Ammon's horn (tissue), 1 donor: Measurements from ENCODE around the gene ISM1.
A peak's percentile ranks its signal among the peaks of the same experiment; 100 is the strongest.

ENCODE experiments used
- DNase-seq: peaks from one replicate; pipeline ENCODE4 v3.0.0-alpha.2; 2016; ENCODE audit warnings: low spot score

ISM1 gene

DNA sequence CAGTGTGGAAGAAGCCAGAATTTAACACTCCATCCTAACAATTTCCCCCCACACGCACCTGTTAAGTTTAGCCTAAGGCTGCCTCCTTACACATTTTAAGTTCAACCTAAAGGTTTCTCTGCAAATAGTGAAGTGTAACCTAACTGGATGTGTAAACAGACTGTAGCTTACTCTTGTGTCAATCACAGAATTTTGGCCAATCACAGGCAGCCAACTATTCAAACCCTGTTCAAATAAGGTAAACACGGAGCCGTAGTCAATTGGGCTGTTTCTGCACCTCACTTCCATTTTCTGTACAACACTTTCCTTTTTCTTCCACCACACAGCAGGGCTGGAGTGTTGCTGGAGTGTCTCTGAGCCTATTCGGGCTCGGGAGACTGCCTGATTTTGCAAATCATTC lies 92.1 kb downstream of the ISM1 start:
- DNase-seq, result no peak

DNA sequence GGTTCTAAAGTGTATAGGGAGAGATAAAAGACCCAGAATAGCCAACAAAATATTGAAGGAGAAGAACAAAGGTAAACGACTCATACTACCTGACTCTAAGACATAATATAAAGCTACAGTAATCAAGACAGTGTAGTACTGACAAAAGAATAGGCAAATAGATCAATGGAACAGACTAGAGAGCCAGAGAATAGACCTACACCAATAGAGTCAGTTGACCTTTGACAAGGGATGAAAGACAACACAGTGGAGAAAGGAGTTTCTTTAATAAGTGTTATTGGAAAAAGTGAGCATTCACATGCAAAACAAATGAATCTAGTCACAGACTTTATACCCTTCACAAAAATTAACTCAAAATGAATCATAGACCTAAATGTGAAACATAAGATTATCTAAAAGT lies 96.4 kb downstream of the ISM1 start:
- no peak for DNase-seq

DNA sequence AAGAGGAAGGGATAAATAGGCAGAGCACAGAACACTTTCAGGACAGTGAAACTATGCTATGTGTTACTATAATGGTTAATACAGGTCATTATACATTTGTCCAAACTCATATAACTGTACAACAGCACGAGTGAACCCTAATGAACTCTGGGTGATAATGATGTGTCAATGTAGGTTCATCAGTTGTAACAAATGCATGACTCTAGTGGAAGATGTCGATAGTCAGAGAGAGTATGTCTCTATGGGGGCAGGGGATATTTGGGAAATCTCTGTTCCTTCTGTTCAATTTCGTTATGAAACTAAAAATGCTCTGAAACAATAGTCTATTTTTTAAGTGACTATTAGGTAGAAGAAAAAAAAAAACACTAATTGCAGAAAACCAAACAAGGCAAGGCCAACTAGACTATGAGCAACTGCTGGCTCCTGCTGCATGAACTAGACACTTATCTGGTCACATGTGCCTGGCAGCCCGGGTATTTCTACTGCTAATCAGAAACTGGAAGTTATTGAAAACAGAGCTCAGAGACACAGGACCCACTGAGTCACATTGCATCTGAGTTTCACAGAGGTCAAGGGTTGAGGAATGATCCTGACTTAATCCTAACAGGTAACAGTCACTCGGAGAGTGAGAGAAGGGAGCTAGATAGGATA lies 97.9 kb downstream of the ISM1 start:
- DNase-seq, result no peak

DNA sequence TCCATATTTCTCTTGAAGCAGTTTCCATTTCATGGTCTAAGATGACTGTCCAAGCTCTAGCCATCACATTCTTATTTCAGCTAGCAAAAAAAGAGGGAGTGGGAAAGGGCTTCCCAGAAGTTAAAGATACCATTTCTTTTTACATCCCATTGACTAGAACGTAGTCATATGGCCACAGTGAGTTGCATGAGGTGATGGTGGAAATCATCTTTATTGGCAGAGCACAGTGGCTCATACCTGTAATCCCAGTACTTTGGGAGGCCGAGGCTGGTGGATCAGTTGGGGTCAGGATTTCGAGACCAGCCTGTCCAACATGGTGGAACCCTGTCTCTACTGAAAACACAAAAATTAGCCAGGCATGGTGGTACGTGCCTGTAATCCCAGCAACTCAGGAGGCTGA lies 99.6 kb downstream of the ISM1 start:
- DNase-seq, result no peak

DNA sequence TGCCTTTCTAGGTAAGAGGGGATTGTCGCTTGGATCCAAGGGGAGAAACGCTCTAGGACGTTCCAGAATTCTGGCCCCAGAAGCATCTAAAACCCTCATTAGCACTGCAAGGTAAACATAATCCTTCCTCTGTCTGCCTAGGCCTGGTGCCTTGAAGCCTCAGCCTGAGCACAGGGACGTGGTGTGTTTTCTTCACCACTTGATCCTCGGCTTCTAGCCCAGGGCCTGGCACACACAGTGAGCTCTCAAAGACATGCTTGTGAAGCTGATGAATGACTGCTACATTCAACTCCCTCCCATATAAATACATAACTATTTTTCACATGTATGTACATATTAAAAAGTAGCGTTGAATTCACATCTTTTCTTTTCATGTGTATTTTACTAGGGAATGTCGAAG lies 100.3 kb downstream of the ISM1 start:
- DNase-seq, result no peak

DNA sequence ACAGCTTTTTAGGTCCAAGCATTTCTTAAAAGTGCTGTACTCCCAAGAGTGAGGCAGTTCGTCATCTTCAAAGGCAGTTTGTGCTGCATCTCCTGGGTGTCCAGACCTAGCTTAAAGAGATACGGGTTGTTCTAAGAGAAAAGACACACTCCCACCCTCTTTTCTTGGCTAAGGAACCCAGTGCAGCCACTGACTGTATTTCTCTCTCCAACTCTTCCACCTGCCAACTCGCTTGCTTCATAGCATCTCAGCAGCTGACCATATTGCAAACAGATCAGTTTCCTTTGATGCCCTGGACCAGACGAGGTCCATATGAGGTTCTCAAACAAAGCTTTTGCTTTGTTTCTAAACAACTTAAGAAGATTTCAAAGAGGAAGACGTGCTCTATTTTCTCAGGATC lies 101.1 kb downstream of the ISM1 start:
- no peak for DNase-seq

DNA sequence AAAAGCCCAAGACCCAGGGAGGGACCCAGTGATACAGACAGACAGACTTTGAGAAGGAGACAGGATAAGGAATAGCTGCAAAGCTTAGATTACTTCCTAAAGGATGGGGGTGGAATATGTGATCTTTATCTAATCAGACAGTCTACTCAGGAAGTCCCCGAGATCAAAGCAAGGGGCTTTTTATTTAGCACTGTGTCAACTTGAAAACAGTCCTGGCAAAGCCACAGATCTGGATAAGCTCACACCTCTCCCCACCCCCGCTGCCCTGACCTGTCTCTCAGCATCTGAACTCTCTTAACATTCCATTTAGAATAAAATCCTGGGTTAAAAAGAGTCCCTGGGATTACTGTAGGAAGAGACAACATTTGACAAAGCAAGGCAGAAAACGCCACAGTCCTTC lies 101.5 kb downstream of the ISM1 start:
- DNase-seq, result no peak

DNA sequence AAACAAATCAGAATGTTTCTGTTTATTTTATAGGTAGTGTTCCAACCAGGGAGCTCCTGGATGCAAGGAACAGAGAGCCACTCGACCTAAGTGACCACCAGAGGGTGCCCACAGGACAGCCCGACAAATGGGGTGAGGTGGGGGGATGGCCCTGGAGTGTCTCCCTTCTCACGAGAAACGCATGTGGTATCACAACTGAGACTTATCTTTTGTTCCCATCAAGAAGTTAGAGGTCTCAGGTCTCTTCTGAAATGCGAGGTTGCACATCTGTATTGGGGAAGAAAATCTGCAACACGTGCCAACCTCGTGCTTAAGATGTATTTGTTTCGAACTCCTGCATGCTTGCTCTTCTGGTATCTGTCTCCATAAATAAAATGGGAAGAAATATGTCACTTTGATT lies 104.0 kb downstream of the ISM1 start:
- no peak for DNase-seq

DNA sequence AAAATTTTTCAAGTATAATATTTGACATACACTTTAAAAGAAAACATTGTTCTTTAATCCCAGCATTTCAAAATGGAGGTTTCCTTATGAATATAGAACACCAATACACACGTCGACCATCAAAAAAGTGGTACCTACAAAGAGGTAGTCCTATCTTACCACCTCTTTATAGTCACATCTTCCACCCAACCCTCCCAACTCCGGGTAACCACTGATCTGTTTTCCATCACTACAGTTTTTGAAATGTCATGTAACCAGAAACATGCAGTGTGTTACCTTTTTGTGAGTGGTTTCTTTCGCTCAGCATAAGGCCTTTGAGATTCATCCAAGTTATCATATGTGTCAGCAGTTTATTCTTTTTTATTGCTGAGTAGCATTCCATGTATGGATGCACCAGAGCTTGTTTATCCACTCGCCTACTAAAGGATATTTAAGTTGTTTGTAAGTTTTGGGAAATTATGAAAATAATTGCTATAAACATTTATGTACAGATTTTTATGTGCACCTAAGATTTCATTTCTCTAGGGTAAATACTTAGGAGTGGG lies 104.8 kb downstream of the ISM1 start:
- DNase-seq, result no peak

DNA sequence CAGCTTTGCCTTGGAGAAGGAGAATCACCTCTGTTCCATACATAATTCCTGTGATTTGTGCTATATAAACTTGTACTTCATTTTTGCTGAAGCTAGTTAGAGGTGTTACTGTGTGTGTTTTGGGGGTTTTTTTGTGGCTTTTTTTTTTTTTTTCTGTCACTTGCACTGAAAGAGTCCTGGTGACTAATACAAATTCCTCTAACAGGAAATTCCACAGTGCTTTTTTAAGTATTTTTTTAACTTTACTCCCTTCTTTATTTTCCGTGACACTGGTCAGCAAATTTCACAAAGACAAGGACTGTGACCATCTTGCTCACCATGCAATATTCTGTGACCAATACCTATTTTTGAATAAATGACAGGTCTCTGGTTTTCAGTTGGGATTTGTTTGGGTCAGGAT lies 110.5 kb downstream of the ISM1 start:
- DNase-seq, result no peak

DNA sequence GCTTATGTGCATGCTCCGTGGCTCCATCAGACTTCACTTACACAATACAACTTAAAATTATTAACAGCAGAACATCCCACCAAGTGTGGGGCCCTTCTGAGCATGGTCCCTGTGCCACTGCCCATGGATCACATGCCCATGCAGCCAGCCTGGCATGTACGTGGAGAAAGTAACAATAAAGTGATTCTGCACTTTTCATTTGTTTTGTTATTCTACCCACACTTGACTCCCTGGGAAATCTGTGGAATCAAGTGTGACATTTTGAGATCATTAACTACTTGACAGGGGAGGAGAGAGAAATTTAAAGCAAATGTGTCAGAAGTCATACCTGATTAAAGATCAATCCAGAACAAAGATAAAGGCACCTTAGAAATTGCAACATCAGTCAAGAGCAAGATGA lies 112.0 kb downstream of the ISM1 start:
- no peak for DNase-seq

DNA sequence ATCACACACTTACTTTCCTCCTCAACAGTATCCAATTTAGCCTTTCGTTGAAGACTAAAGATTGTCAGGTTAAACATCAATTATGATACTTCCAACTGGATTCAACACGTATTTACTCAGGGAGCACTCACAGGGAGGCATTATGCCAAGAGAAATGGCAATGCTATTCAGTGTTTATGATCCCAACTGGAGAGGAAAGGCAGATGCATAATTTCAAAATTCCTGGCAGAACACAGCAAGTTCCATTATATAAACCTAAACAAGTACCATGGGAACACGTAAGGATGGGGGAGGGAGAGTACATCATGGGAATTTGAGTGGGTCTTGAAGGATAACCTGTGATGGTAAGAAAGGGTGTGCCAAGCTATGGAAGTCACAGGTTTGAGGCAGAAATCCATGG lies 112.7 kb downstream of the ISM1 start:
- no peak for DNase-seq

DNA sequence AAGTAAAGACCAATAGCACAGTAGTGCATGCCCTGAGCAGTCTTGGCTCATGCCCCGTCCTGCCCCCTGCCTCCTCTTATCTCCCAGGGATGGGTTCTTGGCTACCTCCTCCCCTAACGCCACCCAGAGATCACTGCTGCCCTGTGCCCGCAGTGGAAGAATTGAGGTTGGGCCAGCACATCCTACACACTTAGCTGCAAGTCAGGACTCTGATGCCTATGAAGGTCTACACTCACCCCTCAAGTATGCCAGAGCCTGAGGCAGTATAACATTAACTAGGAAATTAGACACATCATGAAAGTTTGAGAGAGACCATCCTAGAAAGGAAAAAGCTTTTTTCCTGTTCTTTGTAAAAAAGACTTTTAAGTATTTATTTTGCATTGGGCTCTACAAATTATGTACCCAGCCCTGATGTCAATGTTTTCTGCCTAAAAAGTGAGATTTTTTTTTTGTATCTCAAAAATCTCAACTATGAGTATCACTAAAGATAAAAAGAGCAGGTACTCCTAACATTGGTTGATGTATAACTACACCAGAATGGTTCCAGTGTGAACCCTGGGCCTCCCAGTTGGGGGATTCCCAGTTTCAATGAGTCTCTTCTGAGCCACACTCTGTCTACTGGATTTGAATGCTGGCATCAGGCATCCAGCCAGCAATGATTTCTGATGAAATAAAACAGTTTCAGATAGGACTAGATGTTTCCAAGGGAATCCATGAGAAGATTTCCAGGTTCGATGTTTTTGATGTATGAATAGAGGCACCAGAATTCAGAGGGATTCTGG lies 115.4 kb downstream of the ISM1 start:
- DNase-seq, result no peak

DNA sequence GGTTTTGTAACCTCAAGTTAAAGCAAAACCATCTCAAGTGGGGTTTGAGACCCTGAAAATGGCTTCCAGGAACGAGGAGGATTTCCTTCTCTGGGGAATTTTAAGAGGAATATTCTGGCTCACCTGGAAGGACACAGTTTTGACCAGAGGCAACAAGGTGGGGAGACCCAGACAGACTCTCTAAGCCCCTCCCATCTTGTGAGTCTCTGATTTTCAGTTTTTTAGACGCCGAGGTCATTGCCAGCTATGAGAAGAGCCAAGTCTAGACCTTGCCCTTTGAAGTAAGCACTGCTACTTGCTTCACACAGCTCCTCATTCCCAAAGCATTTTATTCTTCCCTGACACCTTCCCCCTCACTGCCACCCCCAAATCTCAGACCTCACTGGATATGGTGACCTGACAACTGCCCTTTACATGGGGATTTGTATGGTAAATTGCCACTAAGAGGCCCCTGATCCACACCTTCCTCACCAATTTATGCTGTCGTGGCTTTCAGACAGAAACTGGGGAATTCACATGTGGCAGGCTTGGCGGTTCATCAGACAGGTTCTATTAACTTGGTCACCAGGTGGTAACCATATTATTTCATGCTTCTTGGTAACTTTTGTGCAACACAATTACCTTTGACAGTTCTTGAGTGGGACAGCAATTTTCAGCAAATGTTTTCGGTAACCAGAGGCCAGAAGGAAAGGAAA lies 116.2 kb downstream of the ISM1 start:
- DNase-seq, result no peak

DNA sequence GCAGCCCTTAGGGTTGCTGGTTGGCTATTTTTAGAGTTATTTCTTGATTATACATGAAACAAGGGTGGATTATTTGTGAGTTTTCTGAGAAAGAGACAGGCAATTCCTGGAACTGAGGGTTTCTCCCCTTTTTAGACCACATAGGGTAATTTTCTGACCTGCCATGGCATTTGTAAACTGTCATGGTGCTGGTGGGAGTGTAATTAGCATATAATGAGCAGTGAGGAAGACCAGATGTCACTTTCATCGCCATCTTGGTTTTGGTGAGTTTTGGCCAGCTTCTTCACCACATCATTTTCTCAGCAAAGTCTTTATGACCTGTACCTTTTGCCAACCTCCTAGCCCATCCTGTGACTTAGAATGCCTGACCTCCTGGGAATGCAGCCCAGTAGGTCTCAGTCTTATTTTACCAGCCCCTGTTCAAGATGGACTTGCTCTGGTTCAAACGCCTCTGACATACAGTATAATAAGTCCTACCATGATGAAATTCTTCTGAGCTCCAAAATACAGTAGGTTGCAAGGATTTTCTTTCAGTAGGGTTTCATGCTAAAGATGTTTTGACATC lies 117.1 kb downstream of the ISM1 start:
- DNase-seq, result no peak

DNA sequence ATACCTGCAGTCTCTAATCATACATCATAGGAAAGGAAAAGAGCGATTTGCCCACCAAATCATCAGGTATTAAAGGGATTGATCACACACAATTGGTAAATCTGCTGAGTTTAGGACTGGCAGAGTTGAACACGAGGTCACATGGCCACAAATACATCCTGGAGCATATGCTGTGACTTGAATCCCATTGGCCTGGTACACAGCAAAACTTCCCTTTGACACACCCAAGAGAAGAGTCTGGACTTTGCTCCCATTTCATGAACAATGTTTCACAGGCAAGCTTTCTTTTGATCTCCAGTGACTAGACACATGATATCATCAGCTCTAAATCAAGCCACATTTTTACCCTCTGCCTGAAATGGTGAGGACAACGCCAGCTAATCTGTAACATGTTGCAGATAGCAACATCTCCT lies 117.9 kb downstream of the ISM1 start:
- DNase-seq, result no peak

DNA sequence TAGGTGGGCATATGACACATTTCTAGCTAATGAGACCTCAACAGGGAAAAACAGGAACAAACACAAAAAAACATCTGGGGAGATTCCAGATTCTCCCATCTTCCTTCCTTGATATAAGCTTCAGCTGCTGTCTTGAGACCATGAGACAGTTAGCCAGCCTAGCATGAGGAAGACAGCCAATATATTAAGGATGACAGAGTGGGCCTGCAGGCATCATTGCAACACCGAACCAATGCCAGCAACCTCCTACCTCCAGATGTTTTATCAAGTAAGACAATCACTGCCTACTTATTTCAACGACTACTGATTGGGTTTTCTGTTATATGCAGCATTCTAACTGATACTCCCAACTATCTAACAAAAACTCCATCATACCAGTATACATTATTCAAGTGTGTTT lies 119.0 kb downstream of the ISM1 start:
- no peak for DNase-seq

DNA sequence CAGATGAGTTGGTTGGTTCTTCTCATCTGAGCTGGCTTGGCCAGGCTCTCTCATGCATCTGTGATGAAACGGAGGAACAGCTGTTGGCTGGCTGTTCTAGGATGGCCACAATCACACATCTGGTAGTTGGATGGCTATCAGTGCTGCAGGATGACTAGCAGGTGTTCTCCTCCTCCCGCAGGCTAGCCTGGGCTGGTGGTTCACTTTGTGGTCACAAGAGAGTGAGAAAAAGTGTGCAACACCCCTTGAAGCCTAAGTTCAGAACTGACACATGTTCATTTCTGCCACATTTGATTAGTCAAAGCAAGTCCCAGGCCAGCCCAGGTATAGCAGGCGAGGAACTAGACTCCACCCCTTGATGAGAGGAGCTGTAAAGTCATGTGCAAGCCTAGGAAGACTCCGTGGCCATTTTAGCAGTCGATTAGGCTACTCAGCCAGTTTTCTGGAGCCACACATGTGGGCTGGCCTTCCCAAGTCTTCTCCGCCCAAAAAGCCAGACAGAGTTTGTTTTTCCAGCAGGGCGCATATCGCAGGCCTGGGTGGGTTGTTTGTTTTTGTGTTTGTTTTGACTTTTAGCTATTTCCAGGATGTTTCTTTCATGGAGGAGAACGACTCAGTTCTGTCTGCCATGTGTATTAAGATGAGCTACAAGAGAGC lies 120.8 kb downstream of the ISM1 start:
- no peak for DNase-seq

DNA sequence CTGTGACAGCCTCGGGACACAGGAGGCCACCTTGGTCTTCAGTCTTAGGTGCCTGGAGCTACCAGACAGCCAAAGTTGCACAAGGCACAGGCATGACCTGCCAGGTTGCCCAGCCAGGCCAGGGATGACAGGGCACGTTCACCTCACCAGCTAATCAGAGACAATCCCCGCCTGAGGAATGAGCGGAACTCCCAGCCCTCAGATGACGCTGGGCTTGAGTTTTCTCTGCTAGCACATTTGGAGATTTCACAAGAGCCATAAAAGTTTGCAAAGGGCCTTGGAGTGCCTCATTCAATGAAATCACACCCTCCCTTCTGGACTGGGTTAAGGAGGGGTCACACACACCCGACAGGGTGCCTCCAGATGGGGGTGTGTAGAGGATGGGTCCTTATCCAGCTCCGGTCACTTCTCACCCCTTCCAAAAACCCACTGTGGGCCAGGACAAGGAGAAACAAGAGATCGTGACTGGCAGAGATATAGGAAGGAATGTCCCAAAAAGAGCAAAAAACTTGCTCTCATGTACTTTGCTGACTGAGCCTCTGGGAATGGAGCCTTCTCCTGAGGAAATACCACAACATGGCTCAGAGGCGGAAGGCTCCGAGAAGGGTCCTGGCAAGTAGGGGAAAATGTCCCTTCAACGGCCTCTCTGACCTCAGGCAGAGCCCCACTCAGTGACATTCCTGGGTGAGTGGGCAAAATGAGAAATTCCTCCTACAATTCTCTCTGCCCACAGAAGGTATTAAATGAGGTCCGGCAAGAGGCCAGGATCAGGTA lies 121.6 kb downstream of the ISM1 start:
- DNase-seq, result no peak

DNA sequence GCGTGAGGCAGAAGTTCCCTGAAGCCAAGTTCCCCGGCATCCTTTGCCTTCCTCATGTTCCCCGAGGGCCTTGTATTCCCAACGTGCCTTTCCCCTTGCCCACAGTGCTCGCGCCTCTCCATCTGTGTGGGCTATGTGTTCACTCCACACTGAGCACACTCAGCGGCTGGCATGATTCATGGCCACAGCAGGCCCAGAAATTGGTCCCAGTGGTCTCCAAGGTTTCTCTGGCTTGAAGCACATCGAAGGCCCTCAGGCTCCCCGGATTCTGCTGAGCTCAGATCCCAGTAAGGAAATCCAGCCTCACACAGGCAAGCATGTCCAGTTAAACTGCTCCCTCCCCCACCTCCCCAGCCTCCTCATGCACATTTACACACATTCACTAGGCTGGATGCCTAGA lies 123.6 kb downstream of the ISM1 start:
- peak; percentile 15 for DNase-seq
